Measurements from ENCODE around the gene NR4A1. TPM values are rescaled to one million over a fixed set of nuclear protein-coding genes. Genes with fewer than 3 reads are reported as not detected.
A peak's percentile ranks its signal among the peaks of the same experiment; 100 is the strongest.

The NR4A1 gene
- total RNA-seq, 2 donors from 2014 or later: 17.7 to 18.4 TPM

- H3K27ac ChIP-seq (ENCODE audit: low read depth, low read length): no peak overlapping the region
- 0 to 1% methylated on average over 7 to 67 of the region's 70 CpGs for WGBS, 2 experiments (ENCODE audit: insufficient coverage in 1 of 2, insufficient read length in 1 of 2)
Measured at GRCh38 chr12:52023182-52023975, 27.9 kb upstream of the NR4A1 start.

GRCh38 chr12:52023976-52024688 is 27.1 kb upstream of the NR4A1 start:
- H3K4me3 ChIP-seq (ENCODE audit: low read length): no peak overlapping the region
- H3K27ac ChIP-seq (ENCODE audit: low read depth, low read length): no peak overlapping the region
- DNase-seq: no peak
- WGBS, 2 experiments (ENCODE audit: insufficient coverage in 1 of 2, insufficient read length in 1 of 2): 42 to 97% methylated on average over 3 to 20 of the region's 20 CpGs
- no peaks in the 10 kb centered on the region for H3K36me3 ChIP-seq (ENCODE audit: control insufficient read depth, insufficient read depth, low read length)
- H3K4me1 ChIP-seq (ENCODE audit: control insufficient read depth, insufficient read depth, low read length): no peaks in the 10 kb centered on the region
- Mint-ChIP-seq H3K4me1 (peaks cover 15% of the 10 kb centered on the region), H3K9me3 (no peaks in the 10 kb centered on the region), H3K36me3 (ENCODE audit: low read depth) (no peaks in the 10 kb centered on the region), H3K27ac (no peak overlapping the region), H3K27me3 (ENCODE audit: insufficient read depth) (peaks cover 54% of the 10 kb centered on the region), H3K4me3 (peak overlapping the region; percentile 53)
- peaks cover 34% of the 10 kb centered on the region for H3K27me3 ChIP-seq (ENCODE audit: control insufficient read depth, insufficient read depth, low read length, poor library complexity, severe bottlenecking)
- no peak overlapping the region for H3K9ac ChIP-seq (ENCODE audit: extremely low read depth, low read length, poor library complexity, severe bottlenecking)
- no peaks in the 10 kb centered on the region for H3K9me3 ChIP-seq (ENCODE audit: control insufficient read depth, low read length)
- TF ChIP-seq CTCF (conservative IDR thresholded peaks at IDR 0.05): peak; percentile 44

More at GRCh38 chr12:52023182-52023975, 27.9 kb upstream of the NR4A1 start:
- Mint-ChIP-seq H3K27ac (no peak overlapping the region), H3K4me1 (peaks cover 15% of the 10 kb centered on the region), H3K27me3 (ENCODE audit: insufficient read depth) (peaks cover 60% of the 10 kb centered on the region), H3K9me3 (no peaks in the 10 kb centered on the region), H3K4me3 (peak overlapping the region; percentile 53), H3K36me3 (ENCODE audit: low read depth) (no peaks in the 10 kb centered on the region)
- no peaks in the 10 kb centered on the region for H3K4me1 ChIP-seq (ENCODE audit: control insufficient read depth, insufficient read depth, low read length)
- TF ChIP-seq CTCF (conservative IDR thresholded peaks at IDR 0.05): peak; percentile 97
- H3K36me3 ChIP-seq (ENCODE audit: control insufficient read depth, insufficient read depth, low read length): no peaks in the 10 kb centered on the region
- peak; percentile 98 for DNase-seq
- H3K27me3 ChIP-seq (ENCODE audit: control insufficient read depth, insufficient read depth, low read length, poor library complexity, severe bottlenecking): peaks cover 34% of the 10 kb centered on the region
- peak overlapping the region; percentile 68 for H3K4me3 ChIP-seq (ENCODE audit: low read length)
- no peak overlapping the region for H3K9ac ChIP-seq (ENCODE audit: extremely low read depth, low read length, poor library complexity, severe bottlenecking)
- no peaks in the 10 kb centered on the region for H3K9me3 ChIP-seq (ENCODE audit: control insufficient read depth, low read length)

DNA sequence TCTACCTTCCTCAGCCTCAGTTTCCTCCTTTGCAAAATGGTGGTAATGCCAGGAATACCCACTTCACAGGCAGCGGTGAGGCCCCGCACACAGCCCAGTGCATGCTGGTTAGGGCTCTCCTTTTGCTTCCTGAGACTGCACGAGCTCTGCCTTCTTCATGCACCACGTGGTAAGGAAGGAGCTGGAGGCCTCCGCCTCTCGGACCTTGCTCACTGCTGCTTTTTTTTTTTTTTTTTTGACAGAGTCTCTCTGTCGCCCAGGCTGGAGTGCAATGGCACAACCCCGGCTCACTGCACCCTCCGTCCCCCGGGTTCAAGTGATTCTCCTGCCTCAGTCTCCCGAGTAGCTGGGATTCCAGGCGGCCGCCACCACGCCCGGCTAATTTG is 26.4 kb upstream of the NR4A1 start:
- Histone ChIP-seq H3K9ac (ENCODE audit: extremely low read depth, low read length, poor library complexity, severe bottlenecking) (no peak overlapping the region), H3K4me1 (ENCODE audit: control insufficient read depth, insufficient read depth, low read length) (peaks cover under 1% of the 10 kb centered on the region), H3K9me3 (ENCODE audit: control insufficient read depth, low read length) (no peaks in the 10 kb centered on the region), H3K27me3 (ENCODE audit: control insufficient read depth, insufficient read depth, low read length, poor library complexity, severe bottlenecking) (peaks cover 34% of the 10 kb centered on the region), H3K27ac (ENCODE audit: low read depth, low read length) (no peak overlapping the region), H3K4me3 (ENCODE audit: low read length) (no peak overlapping the region), H3K36me3 (ENCODE audit: control insufficient read depth, insufficient read depth, low read length) (no peaks in the 10 kb centered on the region)
- no peak for TF ChIP-seq CTCF (conservative IDR thresholded peaks at IDR 0.05)
- Mint-ChIP-seq H3K4me1 (peaks cover 20% of the 10 kb centered on the region), H3K4me3 (no peak overlapping the region), H3K27me3 (ENCODE audit: insufficient read depth) (peaks cover 50% of the 10 kb centered on the region), H3K27ac (no peak overlapping the region), H3K9me3 (no peaks in the 10 kb centered on the region), H3K36me3 (ENCODE audit: low read depth) (no peaks in the 10 kb centered on the region)
- no peak for DNase-seq
- 90 to 95% methylated on average over 8 to 15 of the region's 15 CpGs for WGBS, 2 experiments (ENCODE audit: insufficient coverage in 1 of 2, insufficient read length in 1 of 2)

Measured in endodermal cell (in vitro differentiated cells).